ENCODE results near the gene SLC30A1. TPM values are rescaled to one million over a fixed set of nuclear protein-coding genes. Genes with fewer than 3 reads are reported as not detected.
A peak's percentile ranks its signal among the peaks of the same experiment; 100 is the strongest.

The SLC30A1 gene
- total RNA-seq, 1 experiment from 2014 or later: 9.7 TPM

GRCh38 chr1:211548321-211549091, 30.5 kb downstream of the SLC30A1 start:
- Histone ChIP-seq H3K9me3 (ENCODE audit: control insufficient read depth in 1 of 2, insufficient read depth in 1 of 2, low read depth in 1 of 2, low read length in 2 of 2) (no peaks in the 10 kb centered on the region), H3K4me3 (replicated peaks in 1 of 2; ENCODE audit: low read depth in 1 of 2, low read length in 2 of 2) (no peak overlapping the region), H3K9me2 (ENCODE audit: insufficient read depth) (no peaks in the 10 kb centered on the region), H3K4me1 (ENCODE audit: control insufficient read depth in 1 of 2, insufficient read depth in 2 of 2, low read length in 2 of 2) (peaks cover 0 to 5% of the 10 kb centered on the region in 2 experiments; a peak in 1 of 4 replicates), H3K9ac (ENCODE audit: low read length) (no peak overlapping the region), H3K27me3 (ENCODE audit: insufficient read depth, low read length) (no peaks in the 10 kb centered on the region), H3K36me3 (ENCODE audit: control insufficient read depth in 1 of 2, insufficient read depth in 2 of 2, low read length in 2 of 2) (no peaks in the 10 kb centered on the region), H3K27ac (ENCODE audit: low read depth, low read length) (no peak overlapping the region), H3K4me2 (ENCODE audit: low read length) (no peak overlapping the region), H3K79me2 (ENCODE audit: insufficient read depth, low read length) (no peaks in the 10 kb centered on the region), H2AFZ (ENCODE audit: low read depth, low read length, poor library complexity, severe bottlenecking) (no peak overlapping the region), H4K20me1 (ENCODE audit: insufficient read depth) (no peaks in the 10 kb centered on the region)
- ATAC-seq (peak; percentile 60), DNase-seq (ENCODE audit: low read depth, low spot score) (no peak)
- TF ChIP-seq SP1 (IDR thresholded peaks at IDR 0.05; ENCODE audit: low read depth) (no peak), EGR1 (IDR thresholded peaks at IDR 0.05; ENCODE audit: low read depth) (no peak), POLR2AphosphoS5 (IDR thresholded peaks at IDR 0.05; ENCODE audit: low read depth, low read length) (no peak), REST (IDR thresholded peaks at IDR 0.05; ENCODE audit: low read depth) (no peak), SRF (IDR thresholded peaks at IDR 0.05; ENCODE audit: low read depth) (no peak), ATF3 (IDR thresholded peaks at IDR 0.05) (no peak), ZBTB33 (IDR thresholded peaks at IDR 0.05; ENCODE audit: extremely low read depth, insufficient replicate concordance, low read length) (no peak), CEBPB (IDR thresholded peaks at IDR 0.05; ENCODE audit: low read depth) (no peak), MAX (IDR thresholded peaks at IDR 0.05) (no peak), EZH2phosphoT487 (IDR thresholded peaks at IDR 0.05; ENCODE audit: borderline replicate concordance) (no peak), JUND (IDR thresholded peaks at IDR 0.05) (no peak), ZNF274 (IDR thresholded peaks at IDR 0.05; ENCODE audit: low read depth, low read length) (no peak), CBX3 (IDR thresholded peaks at IDR 0.05; ENCODE audit: low read depth) (no peak), EZH2 (IDR thresholded peaks at IDR 0.05) (no peak), POLR2A (IDR thresholded peaks at IDR 0.05; ENCODE audit: borderline replicate concordance, extremely low read depth, insufficient read depth, insufficient read length) (no peak), ZFX (IDR thresholded peaks at IDR 0.05) (no peak)
- ChIA-PET RAD21 (ENCODE audit: low non-redundant PET in 1 of 2, low total read pairs in 2 of 2, uncharacterized antibody in 2 of 2, unreplicated experiment in 2 of 2) (no interaction called here), POLR2A (no interaction called here), CTCF (no interaction called here)
- intact Hi-C loops (cut with micrococcal nuclease): no loop called here
- no TSS peak for BruUV-seq (replicated peaks)

Data from HCT116 (cell line).